ENCODE measurements around the gene CALML5.

Gene CALML5

DNA sequence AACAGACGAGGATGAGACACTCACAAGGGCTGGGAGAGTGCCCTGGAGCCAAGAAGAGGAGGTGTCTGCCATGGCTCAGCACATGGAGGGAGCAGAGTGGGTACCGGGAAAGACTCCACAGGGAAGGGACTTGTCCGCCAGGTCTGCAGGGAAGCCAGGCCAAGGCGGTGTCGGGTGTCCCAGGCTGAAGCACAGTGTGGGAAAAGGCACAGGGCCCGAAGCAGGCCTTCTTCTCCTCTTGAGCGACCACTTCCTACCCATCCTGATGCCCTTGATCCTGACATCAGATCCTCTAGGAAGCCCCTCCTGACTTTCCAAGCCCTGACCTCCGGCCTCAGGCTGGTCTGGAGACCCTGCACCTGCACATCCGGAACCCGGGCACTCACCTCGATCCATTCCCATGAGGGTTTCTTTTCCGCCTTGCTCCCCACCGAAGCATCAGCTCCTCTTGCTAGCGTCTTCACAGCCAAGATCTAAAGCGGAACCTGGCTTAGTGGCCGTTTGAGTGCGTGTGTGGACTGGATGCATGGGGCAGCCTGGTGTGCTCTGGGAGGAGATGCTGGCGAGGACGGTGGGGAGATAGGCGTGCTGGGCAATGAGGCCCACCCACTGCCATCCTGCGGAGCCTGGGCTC lies 33.8 kb upstream of the CALML5 start:
- TF ChIP-seq NFIC (IDR thresholded peaks at IDR 0.05) (no peak), RAD21 (IDR thresholded peaks at IDR 0.05; ENCODE audit: low read depth) (no peak), YY1 (IDR thresholded peaks at IDR 0.05; ENCODE audit: low read depth) (no peak), FOXM1 (IDR thresholded peaks at IDR 0.05; ENCODE audit: borderline replicate concordance, low read depth) (no peak), TEAD4 (IDR thresholded peaks at IDR 0.05) (no peak), REST (IDR thresholded peaks at IDR 0.05; ENCODE audit: low read depth) (no peak), CEBPB (IDR thresholded peaks at IDR 0.05) (no peak), ZBTB7A (IDR thresholded peaks at IDR 0.05; ENCODE audit: low read depth) (no peak), EGR1 (IDR thresholded peaks at IDR 0.05) (no peak), EP300 (IDR thresholded peaks at IDR 0.05; ENCODE audit: borderline replicate concordance) (no peak), TAF1 (IDR thresholded peaks at IDR 0.05; ENCODE audit: low read depth) (no peak), CREB1 (IDR thresholded peaks at IDR 0.05; ENCODE audit: low read depth) (no peak), TCF12 (IDR thresholded peaks at IDR 0.05; ENCODE audit: low read depth) (no peak)
- TF ChIP-seq, protein P1, sequence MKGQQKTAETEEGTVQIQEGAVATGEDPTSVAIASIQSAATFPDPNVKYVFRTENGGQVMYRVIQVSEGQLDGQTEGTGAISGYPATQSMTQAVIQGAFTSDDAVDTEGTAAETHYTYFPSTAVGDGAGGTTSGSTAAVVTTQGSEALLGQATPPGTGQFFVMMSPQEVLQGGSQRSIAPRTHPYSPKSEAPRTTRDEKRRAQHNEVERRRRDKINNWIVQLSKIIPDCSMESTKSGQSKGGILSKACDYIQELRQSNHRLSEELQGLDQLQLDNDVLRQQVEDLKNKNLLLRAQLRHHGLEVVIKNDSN (IDR thresholded peaks at IDR 0.05): no peak
- TF ChIP-seq, protein P2, sequence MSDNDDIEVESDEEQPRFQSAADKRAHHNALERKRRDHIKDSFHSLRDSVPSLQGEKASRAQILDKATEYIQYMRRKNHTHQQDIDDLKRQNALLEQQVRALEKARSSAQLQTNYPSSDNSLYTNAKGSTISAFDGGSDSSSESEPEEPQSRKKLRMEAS (IDR thresholded peaks at IDR 0.05): no peak

GRCh38 chr10:5532618-5533097 lies 33.3 kb upstream of the CALML5 start:
- TF ChIP-seq TEAD4 (IDR thresholded peaks at IDR 0.05) (no peak), TAF1 (IDR thresholded peaks at IDR 0.05; ENCODE audit: low read depth) (no peak), EGR1 (IDR thresholded peaks at IDR 0.05) (no peak), TCF12 (IDR thresholded peaks at IDR 0.05; ENCODE audit: low read depth) (no peak), REST (IDR thresholded peaks at IDR 0.05; ENCODE audit: low read depth) (no peak), CREB1 (IDR thresholded peaks at IDR 0.05; ENCODE audit: low read depth) (no peak), CEBPB (IDR thresholded peaks at IDR 0.05) (no peak), FOXM1 (IDR thresholded peaks at IDR 0.05; ENCODE audit: borderline replicate concordance, low read depth) (no peak), YY1 (IDR thresholded peaks at IDR 0.05; ENCODE audit: low read depth) (no peak), EP300 (IDR thresholded peaks at IDR 0.05; ENCODE audit: borderline replicate concordance) (no peak), RAD21 (IDR thresholded peaks at IDR 0.05; ENCODE audit: low read depth) (no peak), ZBTB7A (IDR thresholded peaks at IDR 0.05; ENCODE audit: low read depth) (no peak), NFIC (IDR thresholded peaks at IDR 0.05) (no peak)
- TF ChIP-seq, protein P1 (IDR thresholded peaks at IDR 0.05): no peak
- TF ChIP-seq, protein P2 (IDR thresholded peaks at IDR 0.05): no peak

DNA sequence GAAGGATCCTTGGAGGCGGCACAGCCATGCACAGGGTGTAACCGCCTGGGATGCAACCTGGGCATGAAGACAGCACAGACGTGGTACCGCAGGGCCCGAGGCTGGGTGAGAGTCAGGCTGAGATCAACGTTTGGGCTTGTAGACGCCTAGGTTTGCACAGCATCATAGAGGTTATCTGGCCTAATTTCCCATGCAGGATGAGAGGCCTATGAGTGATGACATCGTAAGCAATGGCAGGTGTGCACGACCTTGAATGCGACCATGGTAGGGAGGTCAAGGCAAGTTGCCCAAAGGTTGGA lies 32.9 kb upstream of the CALML5 start:
- TF ChIP-seq FOXM1 (IDR thresholded peaks at IDR 0.05; ENCODE audit: borderline replicate concordance, low read depth) (no peak), YY1 (IDR thresholded peaks at IDR 0.05; ENCODE audit: low read depth) (no peak), EP300 (IDR thresholded peaks at IDR 0.05; ENCODE audit: borderline replicate concordance) (no peak), NFIC (IDR thresholded peaks at IDR 0.05) (no peak), EGR1 (IDR thresholded peaks at IDR 0.05) (no peak), TCF12 (IDR thresholded peaks at IDR 0.05; ENCODE audit: low read depth) (no peak), CEBPB (IDR thresholded peaks at IDR 0.05) (no peak), RAD21 (IDR thresholded peaks at IDR 0.05; ENCODE audit: low read depth) (no peak), REST (IDR thresholded peaks at IDR 0.05; ENCODE audit: low read depth) (no peak), TAF1 (IDR thresholded peaks at IDR 0.05; ENCODE audit: low read depth) (no peak), TEAD4 (IDR thresholded peaks at IDR 0.05) (no peak), ZBTB7A (IDR thresholded peaks at IDR 0.05; ENCODE audit: low read depth) (no peak)
